Smooth muscle cell (in vitro differentiated cells): ENCODE results near the gene PIM2. TPM values are rescaled to one million over a fixed set of nuclear protein-coding genes. Genes with fewer than 3 reads are reported as not detected.

Experiments used
- DNase-seq: peaks from one replicate; lab custom pipeline; 2025; ENCODE audit not compliant: unreplicated experiment; lab: John Stamatoyannopoulos, UW
- H2AFZ ChIP-seq: fragments of 200-600 bp; sonication (generic); 2 replicates; pipeline ENCODE4 v1.6.0; 2016; ENCODE audit warnings: antibody characterized with exemption, low read depth, mild to moderate bottlenecking
- H3F3A ChIP-seq: fragments of 200-600 bp; sonication (generic); 2 replicates; pipeline ENCODE4 v1.6.0; 2017; ENCODE audit warnings: antibody characterized with exemption, low read depth
- H3K27ac ChIP-seq: fragments of 200-600 bp; sonication (generic); 2 replicates; pipeline ENCODE4 v1.5.1; 2016; ENCODE audit warnings: low read depth, mild to moderate bottlenecking
- H3K27me3 ChIP-seq: fragments of 200-600 bp; sonication (generic); 2 replicates; pipeline ENCODE4 v1.6.1; 2016; ENCODE audit warnings: low read depth, mild to moderate bottlenecking
- H3K36me3 ChIP-seq: fragments of 200-600 bp; sonication (generic); 2 replicates; pipeline ENCODE4 v1.5.1; 2016; ENCODE audit warnings: low read depth
- H3K4me1 ChIP-seq: fragments of 200-600 bp; sonication (generic); 2 replicates; pipeline ENCODE4 v1.5.1; 2016; ENCODE audit warnings: low read depth
- H3K4me2 ChIP-seq: fragments of 200-600 bp; sonication (generic); 2 replicates; pipeline ENCODE4 v1.6.0; 2016; ENCODE audit warnings: mild to moderate bottlenecking
- H3K4me3 ChIP-seq: fragments of 200-600 bp; sonication (generic); 2 replicates; pipeline ENCODE4 v1.5.1; 2016; ENCODE audit warnings: mild to moderate bottlenecking
- H3K79me2 ChIP-seq: fragments of 200-600 bp; sonication (generic); 2 replicates; pipeline ENCODE4 v1.6.0; 2016; ENCODE audit warnings: low read depth, mild to moderate bottlenecking
- H3K9ac ChIP-seq: fragments of 200-600 bp; sonication (generic); 2 replicates; pipeline ENCODE4 v1.6.0; 2016; ENCODE audit warnings: low read depth
- H3K9me3 ChIP-seq: fragments of 200-600 bp; sonication (generic); replicated peaks from 2 replicates; pipeline ENCODE4 v1.5.1; 2016; ENCODE audit warnings: low read depth
- H4K20me1 ChIP-seq: fragments of 200-600 bp; sonication (generic); 2 replicates; pipeline ENCODE4 v1.6.0; 2016; ENCODE audit warnings: low read depth
- WGBS: methylation state at CpG from one replicate; pipeline ENCODE4 v1.1.7; 2016; ENCODE audit warnings: low lambda C conversion rate; 5-methylcytosine and 5-hydroxymethylcytosine counted together
- polyA plus RNA-seq: library from polyadenylated mRNA; unstranded; fragments of >200 nt; fragmentation: Nextera tagmentation; extraction: Ambion mirVana; gene quantifications from 2 replicates; pipeline ENCODE4 v1.2.1, GENCODE V29; 2016
- total RNA-seq: library from RNA; depleted of rRNA; stranded (reverse); fragments of >200 nt; gene quantifications from 2 replicates; pipeline ENCODE4 v1.2.3, GENCODE V29; 2014
- TF ChIP-seq, protein P1 (sequence below): fragments of 200-600 bp; sonication (generic); IDR thresholded peaks from 2 replicates; pipeline ENCODE4 v1.5.1; 2017; ENCODE audit warnings: borderline replicate concordance, mild to moderate bottlenecking, antibody characterized with exemption; ENCODE audit not compliant: insufficient read depth, poor library complexity, severe bottlenecking

Gene PIM2
- total and polyA plus RNA-seq, 2 experiments from 2014 or later, result 7.4 to 7.6 TPM

- Histone ChIP-seq H3K9ac (no peak overlapping the region), H3K4me3 (no peak overlapping the region), H2AFZ (no peak overlapping the region), H4K20me1 (peaks cover 54% of the 10 kb centered on the region), H3K9me3 (no peaks in the 10 kb centered on the region), H3K79me2 (peaks cover 6% of the 10 kb centered on the region), H3K4me1 (no peaks in the 10 kb centered on the region), H3K27ac (no peak overlapping the region), H3K4me2 (no peak overlapping the region), H3K36me3 (no peaks in the 10 kb centered on the region), H3K27me3 (no peaks in the 10 kb centered on the region), H3F3A (no peaks in the 10 kb centered on the region)
- 71% methylated on average over 9 of the region's 9 CpGs for WGBS
- DNase-seq, result no peak
- TF ChIP-seq, protein P1, sequence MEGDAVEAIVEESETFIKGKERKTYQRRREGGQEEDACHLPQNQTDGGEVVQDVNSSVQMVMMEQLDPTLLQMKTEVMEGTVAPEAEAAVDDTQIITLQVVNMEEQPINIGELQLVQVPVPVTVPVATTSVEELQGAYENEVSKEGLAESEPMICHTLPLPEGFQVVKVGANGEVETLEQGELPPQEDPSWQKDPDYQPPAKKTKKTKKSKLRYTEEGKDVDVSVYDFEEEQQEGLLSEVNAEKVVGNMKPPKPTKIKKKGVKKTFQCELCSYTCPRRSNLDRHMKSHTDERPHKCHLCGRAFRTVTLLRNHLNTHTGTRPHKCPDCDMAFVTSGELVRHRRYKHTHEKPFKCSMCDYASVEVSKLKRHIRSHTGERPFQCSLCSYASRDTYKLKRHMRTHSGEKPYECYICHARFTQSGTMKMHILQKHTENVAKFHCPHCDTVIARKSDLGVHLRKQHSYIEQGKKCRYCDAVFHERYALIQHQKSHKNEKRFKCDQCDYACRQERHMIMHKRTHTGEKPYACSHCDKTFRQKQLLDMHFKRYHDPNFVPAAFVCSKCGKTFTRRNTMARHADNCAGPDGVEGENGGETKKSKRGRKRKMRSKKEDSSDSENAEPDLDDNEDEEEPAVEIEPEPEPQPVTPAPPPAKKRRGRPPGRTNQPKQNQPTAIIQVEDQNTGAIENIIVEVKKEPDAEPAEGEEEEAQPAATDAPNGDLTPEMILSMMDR, result no peak
Observed at GRCh38 chrX:48937054-48937907, 18.5 kb upstream of the PIM2 start.

- H4K20me1 ChIP-seq, result peaks cover 49% of the 10 kb centered on the region
- H3K36me3 ChIP-seq, result no peaks in the 10 kb centered on the region
- no peak overlapping the region for H3K27ac ChIP-seq
- no peaks in the 10 kb centered on the region for H3K9me3 ChIP-seq
- no peaks in the 10 kb centered on the region for H3F3A ChIP-seq
- H3K4me2 ChIP-seq, result no peak overlapping the region
- H3K4me1 ChIP-seq, result no peaks in the 10 kb centered on the region
- no peaks in the 10 kb centered on the region for H3K27me3 ChIP-seq
- TF ChIP-seq, protein P1, result no peak
- no peak overlapping the region for H2AFZ ChIP-seq
- H3K79me2 ChIP-seq, result peaks cover 5% of the 10 kb centered on the region
- H3K9ac ChIP-seq, result no peak overlapping the region
- DNase-seq, result no peak
- H3K4me3 ChIP-seq, result no peak overlapping the region
- 93% methylated on average over 8 of the region's 8 CpGs for WGBS
Observed at GRCh38 chrX:48936429-48937053, 17.7 kb upstream of the PIM2 start.

DNA sequence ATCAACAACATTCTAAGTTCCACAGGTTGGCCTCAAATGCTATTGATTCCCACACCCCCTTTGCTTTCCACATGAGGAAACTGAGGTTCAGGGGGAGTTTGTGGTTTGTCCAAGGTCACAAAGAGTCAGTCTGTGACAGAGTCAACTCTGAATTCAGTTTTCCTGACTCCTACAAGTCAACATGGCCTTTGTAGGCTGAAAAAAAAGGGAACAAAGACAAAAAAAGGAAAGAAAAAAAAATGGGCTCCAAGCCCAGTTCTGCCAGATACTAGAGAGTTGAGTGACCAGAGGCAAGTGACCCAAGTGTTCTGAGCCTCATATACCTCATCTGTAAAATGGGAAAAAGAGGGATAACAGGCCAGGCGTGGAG lies 16.5 kb upstream of the PIM2 start:
- TF ChIP-seq, protein P1, result no peak
- Histone ChIP-seq H3K36me3 (no peaks in the 10 kb centered on the region), H3K27me3 (no peaks in the 10 kb centered on the region), H3F3A (no peaks in the 10 kb centered on the region), H3K9ac (no peak overlapping the region), H3K9me3 (no peaks in the 10 kb centered on the region), H3K79me2 (peaks cover 4% of the 10 kb centered on the region), H3K4me1 (no peaks in the 10 kb centered on the region), H3K4me3 (no peak overlapping the region), H3K4me2 (no peak overlapping the region), H2AFZ (no peak overlapping the region), H4K20me1 (peaks cover 37% of the 10 kb centered on the region), H3K27ac (no peak overlapping the region)
- DNase-seq, result no peak
- WGBS, result 68% methylated on average over 1 of the region's 1 CpG
